GM23248 (cell line): ENCODE data around the gene CTNNA3.

ENCODE experiments used
- EZH2 ChIP-seq: fragments of 200-600 bp; sonication (generic); IDR thresholded peaks from 2 replicates; pipeline ENCODE4 v1.6.1; 2018; ENCODE audit warnings: antibody characterized with exemption, mild to moderate bottlenecking; ENCODE audit not compliant: insufficient read depth, poor library complexity, severe bottlenecking
- EZH2phosphoT487 ChIP-seq: fragments of 200-600 bp; sonication (generic); IDR thresholded peaks from 2 replicates; pipeline ENCODE4 v1.6.1; 2018; ENCODE audit warnings: antibody characterized with exemption, moderate library complexity, mild to moderate bottlenecking, low read depth; ENCODE audit not compliant: insufficient read depth

DNA sequence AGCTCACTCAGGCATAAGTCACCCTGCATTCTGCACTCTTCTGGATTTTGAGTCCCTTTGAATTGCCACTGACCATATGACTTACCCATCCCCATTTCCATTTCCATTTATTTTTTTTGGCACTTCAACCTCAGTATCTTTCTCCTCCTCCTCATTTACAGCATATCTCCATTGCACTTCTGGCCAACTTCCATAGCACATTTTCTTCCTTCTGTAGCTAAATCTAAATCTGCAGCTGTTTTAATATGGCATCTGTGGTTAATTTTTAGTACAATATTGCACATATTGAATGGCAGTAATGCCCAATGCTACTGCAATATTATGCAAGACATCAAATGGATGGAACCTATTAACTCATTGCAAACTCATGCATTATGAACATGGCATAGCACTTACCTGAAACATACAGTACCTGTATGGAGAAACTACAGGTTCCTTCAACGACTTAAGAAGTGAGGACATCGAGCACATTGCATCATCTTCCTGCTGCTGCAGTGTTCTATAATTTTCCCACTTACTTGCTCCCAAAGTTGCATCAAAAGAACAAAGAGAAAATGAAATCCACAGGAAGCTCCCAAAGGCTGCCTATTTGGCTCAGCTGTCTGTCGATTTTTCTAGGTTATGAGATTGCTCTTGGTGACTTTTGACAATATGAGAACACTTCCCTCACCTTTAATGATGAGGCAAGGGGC lies 714.5 kb downstream of the CTNNA3 start:
- TF ChIP-seq EZH2phosphoT487 = no peak
- no peak for TF ChIP-seq EZH2
